ENCODE measurements around the gene NBAS.

- TF ChIP-seq CTCF (optimal IDR thresholded peaks at IDR 0.05 in 1 of 3, IDR thresholded peaks at IDR 0.05 in 1 of 3, conservative IDR thresholded peaks at IDR 0.05 in 1 of 3; ENCODE audit: extremely low read depth in 1 of 3, insufficient read depth in 2 of 3, low read length in 3 of 3) = no peak
- TF ChIP-seq EZH2 (IDR thresholded peaks at IDR 0.05; ENCODE audit: low read length) = no peak
These were observed 373.4 kb downstream of the NBAS start for GRCh38 chr2:15187702-15188101.

Measured in keratinocyte (primary cell).